NCI-H748 (cell line): ENCODE results near the gene CTDSPL.

Experiments used
- DNase-seq: peaks from one replicate; lab custom pipeline; 2025; ENCODE audit not compliant: unreplicated experiment; lab: John Stamatoyannopoulos, UW

The CTDSPL gene

GRCh38 chr3:37910671-37911400, 49.2 kb downstream of the CTDSPL start:
- no peak for DNase-seq

- DNase-seq, result no peak
These were observed 50.5 kb downstream of the CTDSPL start for GRCh38 chr3:37912052-37912733.

GRCh38 chr3:37913522-37913921, 51.8 kb downstream of the CTDSPL start:
- DNase-seq, result no peak

GRCh38 chr3:37916685-37917084, 55.0 kb downstream of the CTDSPL start:
- DNase-seq, result no peak

- no peak for DNase-seq
These were observed 56.9 kb downstream of the CTDSPL start for GRCh38 chr3:37918627-37919026.

- no peak for DNase-seq
These were observed 58.5 kb downstream of the CTDSPL start for GRCh38 chr3:37920156-37920699.

- DNase-seq, result no peak
These were observed 59.3 kb downstream of the CTDSPL start for GRCh38 chr3:37921025-37921424.

- no peak for DNase-seq
These were observed 61.3 kb downstream of the CTDSPL start for GRCh38 chr3:37922721-37923568.

GRCh38 chr3:37923569-37924040, 61.9 kb downstream of the CTDSPL start:
- DNase-seq, result no peak

- DNase-seq, result no peak
These were observed 62.8 kb downstream of the CTDSPL start for GRCh38 chr3:37924453-37924852.

- DNase-seq, result no peak
These were observed 63.5 kb downstream of the CTDSPL start for GRCh38 chr3:37925157-37925556.

- DNase-seq, result no peak
These were observed 64.9 kb downstream of the CTDSPL start for GRCh38 chr3:37926611-37927010.

GRCh38 chr3:37930495-37930894, 68.8 kb downstream of the CTDSPL start:
- no peak for DNase-seq

GRCh38 chr3:37932505-37932904, 70.8 kb downstream of the CTDSPL start:
- DNase-seq, result no peak

- DNase-seq, result no peak
These were observed 73.1 kb downstream of the CTDSPL start for GRCh38 chr3:37934631-37935289.

GRCh38 chr3:37935290-37935668, 73.6 kb downstream of the CTDSPL start:
- no peak for DNase-seq

- no peak for DNase-seq
These were observed 74.3 kb downstream of the CTDSPL start for GRCh38 chr3:37935756-37936666.

- DNase-seq, result no peak
These were observed 75.5 kb downstream of the CTDSPL start for GRCh38 chr3:37937156-37937555.

GRCh38 chr3:37938011-37938410, 76.3 kb downstream of the CTDSPL start:
- DNase-seq, result no peak
